T-helper 17 cell (primary cell): ENCODE measurements around the gene SEL1L. TPM values are rescaled to one million over a fixed set of nuclear protein-coding genes. Genes with fewer than 3 reads are reported as not detected.

Source experiments
- ATAC-seq: fragments of 150-1000 bp; cut with Tn5 transposase; 2 replicates; pipeline ENCODE4 v1.10.0; 2021; ENCODE audit warnings: mild to moderate bottlenecking, moderate library complexity
- DNase-seq, 3 donors: peaks; one replicate each; pipeline versions ENCODE4 v3.0.0 to v3.0.0-alpha.2; 2020 to 2021
- H3K9me3 ChIP-seq: one replicate; pipeline ENCODE4 v1.7.0; 2013; ENCODE audit warnings: low read length, mild to moderate bottlenecking; ENCODE audit not compliant: control insufficient read depth, poor library complexity, severe bottlenecking
- H3K27ac Mint-ChIP-seq: one replicate; pipeline ENCODE4 v1.8.0; 2022; ENCODE audit warnings: mild to moderate bottlenecking, moderate library complexity, mixed read lengths
- H3K27me3 Mint-ChIP-seq: one replicate; pipeline ENCODE4 v1.8.0; 2022; ENCODE audit warnings: mixed read lengths
- H3K36me3 Mint-ChIP-seq: one replicate; pipeline ENCODE4 v1.8.0; 2022; ENCODE audit warnings: low read depth, mixed read lengths
- H3K4me1 Mint-ChIP-seq: one replicate; pipeline ENCODE4 v1.8.0; 2022; ENCODE audit warnings: mild to moderate bottlenecking, mixed read lengths
- H3K4me3 Mint-ChIP-seq: one replicate; pipeline ENCODE4 v1.8.0; 2022; ENCODE audit warnings: mild to moderate bottlenecking, moderate library complexity, mixed read lengths
- total RNA-seq, 4 donors: library from RNA in 2 of 4; stranded (reverse) in 2 of 4; gene quantifications; one replicate each; pipeline ENCODE4 v1.2.3 and lab custom pipeline; 2022 to 2026

SEL1L gene
- total RNA-seq, 2 donors from 2014 or later = 44.2 to 61.1 TPM

DNA sequence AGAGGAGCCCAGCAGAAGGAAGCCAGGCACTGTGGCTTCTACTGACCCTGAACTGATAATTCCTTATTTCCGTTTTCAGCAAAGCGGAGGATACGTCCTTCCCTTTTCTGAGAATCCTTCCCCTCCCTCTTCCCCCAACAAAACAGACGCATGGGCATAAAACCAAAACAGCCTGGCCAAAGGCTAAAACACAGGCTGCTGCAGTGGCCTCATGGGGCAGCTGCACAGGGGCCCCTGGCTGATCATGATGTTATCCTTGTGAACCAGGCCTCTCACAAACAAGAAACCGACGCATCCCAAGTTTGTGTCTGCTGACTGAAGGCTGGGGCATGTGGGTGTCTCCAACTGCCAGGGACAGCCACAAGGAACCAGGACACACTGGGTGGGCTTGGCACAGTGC lies 110.1 kb downstream of the SEL1L start:
- ATAC-seq (no peak), DNase-seq (no peak)
- Mint-ChIP-seq H3K4me1 (peaks cover 7% of the 10 kb centered on the region), H3K27ac (no peak overlapping the region), H3K4me3 (no peak overlapping the region), H3K27me3 (peaks cover 43% of the 10 kb centered on the region), H3K36me3 (peaks cover 3% of the 10 kb centered on the region)
- no peaks in the 10 kb centered on the region for H3K9me3 ChIP-seq

Other genes starting within 250 kb of the SEL1L start
- 10 to 100 TPM in 1 of 2 donors, 1 to 10 TPM in 1; 2.3 to 51.1 TPM for gene STON2, start 133.5 kb downstream of the SEL1L start, total RNA-seq